Thyroid gland (tissue), 4 donors: ENCODE results near the gene WNT11.
A peak's percentile ranks its signal among the peaks of the same experiment; 100 is the strongest.

ENCODE experiments used
- CTCF ChIP-seq, 6 experiments: fragments of 200-600 bp in 3 of 6; fragments of 450-650 bp in 3 of 6; sonication (generic) in 3 of 6; IDR thresholded peaks; one replicate each; pipeline ENCODE4 v1.5.1; 2016 to 2019; ENCODE audit warnings: antibody characterized with exemption in 6 of 6, mild to moderate bottlenecking in 2 of 6, inconsistent platforms in 1 of 6, moderate library complexity in 1 of 6
- POLR2A ChIP-seq, 2 donors: fragments of 450-650 bp; IDR thresholded peaks; one replicate each; pipeline ENCODE4 v1.6.1; 2017; ENCODE audit warnings: antibody characterized with exemption in 2 of 2, mild to moderate bottlenecking in 2 of 2, moderate library complexity in 1 of 2

GRCh38 chr11:76209973-76210930, 4.0 kb upstream of the WNT11 start:
- TF ChIP-seq CTCF (IDR thresholded peaks at IDR 0.05) = no peak
- TF ChIP-seq POLR2A (IDR thresholded peaks at IDR 0.05) = peak in 1 of 2 donors; percentile 55
